SK-N-SH treated with all-trans-retinoic acid at 6 μM for 48 hours (cell line): ENCODE data around the gene ASB2.

ENCODE experiments used
- ARNTL ChIP-seq: fragments of 450-650 bp; formaldehyde crosslinking; IDR thresholded peaks from 2 replicates; pipeline ENCODE4 v1.5.0; 2020; ENCODE audit warnings: low read depth, mild to moderate bottlenecking, moderate library complexity, borderline replicate concordance
- CSDC2 ChIP-seq: fragments of 250-450 bp; sonication (Bioruptor Pico); IDR thresholded peaks from 2 replicates; pipeline ENCODE4 v1.5.0; 2020; ENCODE audit warnings: mild to moderate bottlenecking, moderate library complexity
- PATZ1 ChIP-seq: fragments of 250-450 bp; sonication (Bioruptor Pico); IDR thresholded peaks from 2 replicates; pipeline ENCODE4 v1.8.0; 2020; ENCODE audit warnings: mild to moderate bottlenecking, moderate library complexity, borderline replicate concordance
- TSHZ2 ChIP-seq: fragments of 250-450 bp; sonication (Bioruptor Pico); IDR thresholded peaks from 2 replicates; pipeline ENCODE4 v1.5.0; 2020; ENCODE audit warnings: mild to moderate bottlenecking, moderate library complexity
- ZFP3 ChIP-seq: fragments of 250-450 bp; sonication (Bioruptor Pico); IDR thresholded peaks from 2 replicates; pipeline ENCODE4 v1.5.0; 2020; ENCODE audit warnings: mild to moderate bottlenecking, moderate library complexity

- no peak for TF ChIP-seq PATZ1 (CRISPR knock-in tag)
- no peak for TF ChIP-seq ARNTL (CRISPR knock-in tag)
- TF ChIP-seq TSHZ2 (CRISPR knock-in tag), result no peak
- TF ChIP-seq CSDC2, result no peak
- TF ChIP-seq ZFP3 (CRISPR knock-in tag), result no peak
Measured at GRCh38 chr14:94009767-94010166, 33.4 kb upstream of the ASB2 start.
